Endothelial cell of umbilical vein (primary cell): ENCODE measurements around the gene PCGF3.

Experiments used
- EZH2 ChIP-seq: IDR thresholded peaks from 2 replicates; pipeline ENCODE4 v1.6.1; 2012; ENCODE audit warnings: borderline replicate concordance, low read depth, mild to moderate bottlenecking, moderate library complexity, low read length, inconsistent platforms; ENCODE audit not compliant: severe bottlenecking
- FOS ChIP-seq: IDR thresholded peaks from 2 replicates; pipeline ENCODE4 v1.6.1; 2011; ENCODE audit warnings: mild to moderate bottlenecking, low read length, moderate library complexity, borderline replicate concordance; ENCODE audit not compliant: insufficient read depth
- POLR2AphosphoS5 ChIP-seq: IDR thresholded peaks from 2 replicates; pipeline ENCODE4 v1.6.1; 2012; ENCODE audit warnings: low read depth, mild to moderate bottlenecking, control low read depth, low read length, moderate library complexity; ENCODE audit not compliant: insufficient read depth

- TF ChIP-seq FOS (no peak), POLR2AphosphoS5 (no peak), EZH2 (no peak)
Observed at GRCh38 chr4:803884-804283, 98.3 kb downstream of the PCGF3 start.
